ENCODE data around the gene GBX1. TPM values are rescaled to one million over a fixed set of nuclear protein-coding genes. Genes with fewer than 3 reads are reported as not detected.

The GBX1 gene
- not detected in 2 replicates for total RNA-seq

GRCh38 chr7:151167197-151167961 lies at the start of gene GBX1:
Gene GBX1, minus strand, starts transcription at chr7:151167694. Its CDS starts 146 bp downstream, at chr7:151167548.

GRCh38 chr7:151210087-151210854 lies 42.8 kb upstream of the GBX1 start, which contains the start of gene H2BK1:
Gene H2BK1, minus strand, starts transcription at chr7:151210488. Its CDS starts 170 bp downstream, at chr7:151210318.

GRCh38 chr7:151186640-151187408 lies 19.3 kb upstream of the GBX1 start, which contains the start of gene ASB10:
Gene ASB10, minus strand, starts transcription at chr7:151187250. Its CDS starts 120 bp downstream, at chr7:151187130.

Other genes with a start within 250 kb of the GBX1 start
- 0.16 TPM in 1 of 2 replicates, not detected in the other for gene KCNH2, start 189.4 kb downstream of the GBX1 start, total RNA-seq
- 1.5 and 3.9 TPM in 2 replicates for gene NOS3, start 176.7 kb downstream of the GBX1 start, total RNA-seq
- under 0.01 and 0.16 TPM in 2 replicates for gene ATG9B, start 143.2 kb downstream of the GBX1 start, total RNA-seq
- 33.9 and 37.3 TPM in 2 replicates for gene ABCB8, start 139.2 kb downstream of the GBX1 start, total RNA-seq
- gene ASIC3, start 119.2 kb downstream of the GBX1 start, total RNA-seq = 0.12 and 0.16 TPM in 2 replicates
- 12.2 and 12.4 TPM in 2 replicates for gene CDK5, start 109.8 kb downstream of the GBX1 start, total RNA-seq
- gene SLC4A2, start 108.1 kb downstream of the GBX1 start, total RNA-seq = 69.2 and 82.3 TPM in 2 replicates
- 134 and 135 TPM in 2 replicates for gene FASTK, start 86.9 kb downstream of the GBX1 start, total RNA-seq
- gene TMUB1, start 84.2 kb downstream of the GBX1 start, total RNA-seq = 18.3 and 24.5 TPM in 2 replicates
- gene AGAP3, start 81.2 kb downstream of the GBX1 start, total RNA-seq = 42.9 and 73.5 TPM in 2 replicates
- not detected in 2 replicates for gene ASB10, start 19.6 kb upstream of the GBX1 start, total RNA-seq
- gene H2BK1, start 42.8 kb upstream of the GBX1 start, total RNA-seq = not detected in 2 replicates
- 56.0 and 57.3 TPM in 2 replicates for gene ABCF2, start 59.5 kb upstream of the GBX1 start, total RNA-seq
- 94.7 and 105 TPM in 2 replicates for gene CHPF2, start 64.8 kb upstream of the GBX1 start, total RNA-seq
- 46.2 and 52.7 TPM in 2 replicates for gene SMARCD3, start 81.0 kb upstream of the GBX1 start, total RNA-seq
- 35.0 and 38.7 TPM in 2 replicates for gene NUB1, start 174.1 kb upstream of the GBX1 start, total RNA-seq
- gene WDR86, start 242.3 kb upstream of the GBX1 start, total RNA-seq = 0.24 and 1.1 TPM in 2 replicates

All from hair follicle dermal papilla cell (primary cell).